HK-2 (cell line): ENCODE measurements around the gene KDM6A.
A peak's percentile ranks its signal among the peaks of the same experiment; 100 is the strongest.
"Not testable (repeated sequence)": the region's sequence is repeated elsewhere in the genome, so short reads cannot be mapped to it uniquely, and the experiment has no call there.

Experiments used
- DNase-seq: peaks from one replicate; pipeline ENCODE4 v3.0.0-alpha.2; 2018; ENCODE audit not compliant: unreplicated experiment

KDM6A gene

GRCh38 chrX:44922980-44923379 is 50.0 kb downstream of the KDM6A start:
- DNase-seq = no peak

- no peak for DNase-seq
Observed at GRCh38 chrX:44927398-44927797, 54.4 kb downstream of the KDM6A start.

GRCh38 chrX:44931441-44931973 is 58.5 kb downstream of the KDM6A start:
- DNase-seq = no peak

DNA sequence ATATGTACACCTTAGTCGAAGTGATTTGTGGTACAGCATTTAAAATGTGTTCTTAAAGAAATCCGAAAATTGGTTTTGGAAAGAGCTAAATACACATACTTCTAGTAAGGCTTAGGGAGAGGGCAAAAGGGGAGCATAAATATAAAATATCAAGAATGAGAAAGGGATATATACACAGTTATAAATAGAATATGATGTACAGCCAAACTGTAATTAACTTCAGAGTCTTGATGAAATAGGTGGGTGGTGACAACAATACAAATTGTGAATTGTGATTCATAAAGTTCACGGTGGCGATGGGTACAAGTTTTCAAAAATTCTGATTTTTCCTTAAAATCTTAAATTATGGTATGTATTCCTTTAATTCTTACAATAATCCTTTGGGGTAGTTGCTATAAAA is 62.2 kb downstream of the KDM6A start:
- DNase-seq = no peak

GRCh38 chrX:44935640-44936039 is 62.7 kb downstream of the KDM6A start:
- DNase-seq = peak; percentile 30

DNA sequence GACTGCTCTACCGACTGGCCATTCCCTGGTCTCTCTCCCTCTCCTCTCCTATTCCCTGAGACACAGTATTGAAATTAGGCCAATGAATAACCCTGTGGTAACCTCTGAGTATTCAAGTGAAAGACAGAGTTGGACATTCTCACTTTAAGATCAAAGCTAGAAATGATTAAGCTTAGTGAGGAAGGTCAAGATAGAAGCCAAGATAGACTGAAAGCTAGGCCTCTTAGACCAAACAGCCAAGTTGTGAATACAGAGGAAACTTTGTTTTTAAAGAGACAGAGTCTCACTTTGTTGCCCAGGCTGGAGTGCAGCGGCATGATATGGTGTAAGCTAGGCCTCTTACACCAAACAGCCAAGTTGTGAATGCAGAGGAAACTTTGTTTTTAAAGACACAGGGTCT is 64.6 kb downstream of the KDM6A start:
- no peak for DNase-seq

DNA sequence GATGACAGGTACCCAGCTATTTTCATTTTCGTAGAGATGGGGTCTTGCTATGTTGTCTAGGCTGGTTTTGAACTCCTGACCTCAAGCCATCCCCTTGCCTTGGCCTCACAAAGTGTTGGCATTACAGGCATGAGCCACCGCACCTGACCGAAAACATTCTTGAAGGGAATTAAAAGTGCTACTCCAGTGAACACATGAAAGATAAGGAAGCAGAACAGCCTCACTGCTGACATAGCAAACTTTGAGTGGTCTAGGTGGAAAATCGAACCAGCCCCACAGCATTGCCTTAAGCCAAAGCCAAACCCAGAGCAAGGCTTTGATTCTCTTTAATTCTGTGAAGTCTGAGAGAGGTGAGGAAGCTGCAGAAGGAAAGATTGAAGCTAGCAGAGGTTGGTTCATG is 65.1 kb downstream of the KDM6A start:
- DNase-seq = no peak

DNA sequence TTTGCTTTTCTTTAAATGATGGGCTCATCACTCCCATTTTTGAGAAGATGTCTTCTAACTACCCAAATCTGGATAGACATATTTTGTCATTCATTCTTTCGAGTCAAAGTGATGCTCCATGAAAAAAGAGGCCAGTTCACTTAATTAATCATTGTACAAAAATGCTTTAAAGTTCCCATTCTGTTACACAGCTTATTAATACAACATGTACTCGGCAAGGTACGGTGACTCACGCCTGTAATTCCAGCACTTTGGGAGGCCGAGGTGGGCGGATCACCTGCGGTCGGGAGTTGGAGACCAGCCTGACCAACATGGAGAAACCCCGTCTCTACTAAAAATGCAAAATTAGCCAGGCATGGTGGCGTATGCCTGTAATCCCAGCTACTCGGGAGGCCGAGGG is 67.6 kb downstream of the KDM6A start:
- DNase-seq = not testable (repeated sequence)

DNA sequence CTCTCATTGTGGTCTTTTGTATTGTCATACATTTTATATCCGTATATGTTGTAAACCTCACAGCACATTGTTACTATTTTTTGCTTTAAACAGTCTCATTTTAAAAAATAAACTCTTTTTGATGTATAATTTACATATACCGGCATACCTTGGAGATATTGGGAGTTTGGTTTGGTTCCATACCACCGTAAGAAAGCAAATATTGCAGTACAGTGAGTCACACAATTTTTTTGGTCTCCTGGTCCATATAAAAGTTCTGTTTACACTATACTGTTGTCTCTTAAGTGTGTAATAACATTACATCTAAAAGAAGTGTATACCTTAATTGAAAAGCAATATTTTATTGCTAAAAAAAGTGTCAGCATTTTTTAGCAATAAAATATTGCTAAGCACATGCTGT is 70.0 kb downstream of the KDM6A start:
- DNase-seq = no peak

DNA sequence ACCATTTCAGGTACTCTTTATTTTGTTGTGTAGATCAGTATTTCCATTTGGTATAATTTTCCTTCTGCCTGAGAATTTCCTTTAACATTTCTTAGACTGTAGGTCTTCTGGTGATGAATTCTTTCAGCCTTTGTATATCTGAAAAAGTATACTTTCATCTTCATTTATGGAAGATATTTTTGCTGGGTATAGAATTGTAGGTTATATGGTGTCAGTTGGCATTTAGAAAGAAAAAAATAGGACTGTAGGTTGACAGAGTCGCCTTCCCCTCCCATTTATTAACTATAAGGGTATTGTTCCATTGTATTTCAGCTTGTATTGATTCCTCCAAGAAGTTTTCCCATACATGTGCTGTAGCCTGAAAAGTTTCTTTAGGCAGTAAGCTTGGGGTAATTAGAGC is 71.9 kb downstream of the KDM6A start:
- no peak for DNase-seq

DNA sequence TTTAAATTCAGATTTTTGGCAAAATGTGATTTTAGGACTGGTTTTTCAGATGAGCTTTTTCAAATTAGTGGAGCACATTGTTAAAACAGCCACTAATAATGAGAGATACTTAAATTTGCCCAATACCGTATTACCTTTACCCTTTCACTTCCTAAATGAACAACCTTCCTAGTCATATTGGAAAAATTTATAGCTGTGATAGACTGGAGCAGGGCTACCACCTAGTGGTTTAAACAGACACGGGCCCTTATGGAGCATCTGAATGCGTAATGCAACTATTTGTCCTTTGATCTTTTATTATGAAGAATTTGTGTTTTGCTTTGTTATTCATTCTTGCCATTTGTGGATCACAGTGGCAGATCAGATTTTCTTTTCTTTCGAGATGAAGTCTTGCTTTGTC is 72.7 kb downstream of the KDM6A start:
- DNase-seq = no peak

DNA sequence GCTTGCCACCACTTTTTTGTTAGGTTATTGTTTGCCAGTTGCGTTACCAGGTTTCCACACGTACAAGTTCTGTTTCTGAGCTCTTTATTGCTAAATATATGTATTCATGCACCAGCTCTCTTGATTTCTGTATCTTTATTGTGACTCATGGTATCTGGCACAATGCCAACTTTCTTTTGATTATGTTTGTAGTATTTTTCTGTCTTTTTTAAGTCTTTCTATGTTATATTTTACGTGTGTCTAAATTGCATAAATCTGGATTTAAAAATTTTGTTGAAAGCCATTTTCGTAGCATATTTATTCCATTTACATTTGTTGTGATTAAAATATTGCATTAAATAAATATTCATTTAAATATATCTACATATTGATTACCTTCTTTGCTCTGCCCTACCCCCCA is 73.8 kb downstream of the KDM6A start:
- no peak for DNase-seq

GRCh38 chrX:44947995-44948394 is 75.0 kb downstream of the KDM6A start:
- no peak for DNase-seq

DNA sequence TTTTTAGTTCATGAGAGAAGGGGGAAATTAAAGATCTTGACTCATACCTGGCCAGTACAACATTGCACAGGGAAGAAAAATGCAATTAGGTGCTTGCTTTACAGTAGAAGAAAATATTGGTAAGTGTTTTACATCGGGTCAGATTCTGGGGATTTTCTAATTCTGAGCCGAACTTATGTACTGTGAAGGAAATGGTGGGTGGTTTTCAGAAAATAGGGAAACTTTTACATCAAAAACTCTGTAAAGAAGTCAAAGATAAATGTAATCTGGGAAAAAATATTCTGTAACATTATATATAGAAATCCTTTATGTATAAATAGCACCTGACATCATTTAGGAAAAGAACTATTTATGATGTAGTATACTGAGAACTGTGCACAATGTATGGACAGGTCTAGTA is 75.4 kb downstream of the KDM6A start:
- DNase-seq = no peak

- no peak for DNase-seq
Observed at GRCh38 chrX:44949125-44949524, 76.1 kb downstream of the KDM6A start.

DNA sequence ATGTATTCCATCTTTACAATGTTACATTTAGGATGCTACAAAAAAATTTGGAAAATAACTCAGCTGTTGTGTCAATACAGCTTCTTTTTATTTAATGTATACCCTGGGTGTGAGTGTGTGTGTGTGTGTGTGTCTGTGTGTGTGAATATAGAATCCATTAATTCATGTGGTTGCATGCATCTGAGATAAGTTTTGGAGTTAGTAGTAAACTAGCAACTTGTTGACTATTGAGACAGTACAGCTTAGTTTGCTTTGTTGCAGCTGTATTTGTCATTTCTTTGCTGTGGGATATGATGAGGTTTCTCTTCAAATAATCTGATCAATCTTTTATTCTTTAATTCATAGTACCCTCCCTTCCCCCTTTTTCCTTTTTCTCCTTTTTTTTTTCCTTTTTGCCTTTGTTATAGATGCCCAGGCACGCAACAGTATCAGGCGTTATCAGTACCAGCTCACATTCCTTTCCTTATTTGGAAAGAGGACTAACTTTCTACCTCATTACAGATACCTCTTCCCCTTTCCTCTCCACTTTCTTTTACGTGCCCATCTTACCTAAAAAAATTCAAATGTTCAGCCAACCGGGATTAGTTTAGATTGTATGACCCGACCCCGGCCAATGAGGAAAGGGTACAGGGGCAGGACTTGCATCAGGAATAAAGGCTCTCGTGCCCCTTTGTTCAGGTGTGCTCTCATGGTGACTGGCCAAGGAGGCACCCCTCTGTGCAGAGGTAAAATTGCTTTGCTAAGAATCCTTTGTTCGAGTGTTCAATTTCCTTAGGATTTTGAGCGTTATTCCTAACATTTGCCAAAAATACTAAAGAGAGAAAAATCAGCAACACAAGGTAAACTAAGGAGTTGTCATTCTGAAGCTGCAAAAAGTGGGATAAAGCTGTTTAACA is 77.7 kb downstream of the KDM6A start:
- DNase-seq = not testable (repeated sequence)

GRCh38 chrX:44951572-44952067 is 78.6 kb downstream of the KDM6A start:
- DNase-seq = no peak

GRCh38 chrX:44952329-44953027 is 79.5 kb downstream of the KDM6A start:
- DNase-seq = no peak

DNA sequence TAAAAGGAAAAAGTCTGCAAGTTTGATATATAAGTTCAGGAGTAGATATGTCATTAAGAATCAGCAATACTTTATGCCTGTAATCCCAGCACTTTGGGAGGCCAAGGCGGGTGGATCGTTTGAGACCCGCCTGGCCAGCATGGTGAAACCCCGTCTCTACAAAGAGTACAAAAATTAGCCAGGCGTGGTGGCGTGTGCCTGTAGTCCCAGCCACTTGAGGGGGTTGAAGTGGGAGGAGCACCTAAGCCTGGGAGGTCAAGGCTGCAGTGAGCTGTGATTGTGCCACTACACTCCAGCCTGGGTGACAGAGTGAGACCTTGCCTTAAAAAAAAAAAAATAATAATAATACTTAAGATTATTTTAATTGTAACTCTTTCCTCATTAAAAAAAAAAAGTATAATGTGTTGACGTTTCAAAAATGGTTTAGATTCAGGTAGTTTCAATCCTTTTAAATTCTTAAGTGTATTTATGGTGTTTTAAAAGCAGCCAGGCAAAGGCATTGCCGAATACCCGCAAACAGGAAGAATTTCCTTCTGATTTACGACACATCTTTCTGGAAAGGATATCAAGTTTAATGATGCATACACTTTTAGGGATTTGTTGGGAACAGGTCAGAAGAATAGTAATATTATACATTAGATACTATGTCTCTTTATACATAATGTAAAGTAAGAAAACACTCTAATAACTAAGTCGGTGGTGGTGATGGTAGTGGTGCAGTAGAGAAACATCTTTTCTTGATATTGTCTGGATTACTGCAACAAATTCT is 80.9 kb downstream of the KDM6A start:
- DNase-seq = no peak

GRCh38 chrX:44954562-44954961 is 81.6 kb downstream of the KDM6A start:
- DNase-seq = no peak

DNA sequence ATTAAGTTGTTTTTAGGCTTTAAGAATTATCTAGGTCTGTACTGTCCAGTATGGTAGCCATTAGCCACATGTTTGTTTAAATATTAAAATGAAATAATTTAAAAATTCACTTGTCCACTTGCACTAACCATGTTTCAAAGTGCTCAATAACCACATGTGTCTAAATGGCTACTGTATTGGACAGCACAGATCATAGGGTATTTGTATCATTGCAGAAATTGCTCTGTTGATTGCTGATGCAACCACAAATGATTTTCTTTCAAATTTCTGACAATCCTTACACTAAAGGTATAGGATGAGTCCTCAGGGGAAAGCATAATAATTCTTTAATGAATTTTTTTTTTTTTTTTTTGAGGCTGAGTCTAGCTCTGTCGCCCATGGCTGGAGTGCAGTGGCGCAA is 84.9 kb downstream of the KDM6A start:
- no peak for DNase-seq

DNA sequence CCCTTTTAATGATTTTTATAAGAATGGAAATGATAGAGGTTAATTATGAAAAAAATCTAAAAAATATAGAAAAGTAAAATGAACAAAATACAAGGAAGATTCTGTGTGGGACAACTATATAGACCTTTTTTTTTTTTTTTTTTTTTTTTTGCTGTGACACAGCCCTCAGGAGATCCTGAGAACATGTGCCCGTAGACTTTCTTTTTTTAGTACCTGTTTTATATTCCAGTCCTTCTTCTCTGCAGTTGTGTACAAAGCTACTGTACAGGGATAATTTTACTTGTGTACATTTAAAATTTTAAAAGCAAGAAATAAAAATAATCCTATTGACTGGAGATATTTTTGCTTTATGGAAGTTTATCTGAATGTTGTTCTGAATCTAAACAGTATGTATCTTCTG is 85.5 kb downstream of the KDM6A start:
- DNase-seq = no peak
